ENCODE measurements around the gene NSUN6. TPM values are rescaled to one million over a fixed set of nuclear protein-coding genes. Genes with fewer than 3 reads are reported as not detected.
A peak's percentile ranks its signal among the peaks of the same experiment; 100 is the strongest.
"Not testable (repeated sequence)": the region's sequence is repeated elsewhere in the genome, so short reads cannot be mapped to it uniquely, and the experiment has no call there.

The NSUN6 gene
- total RNA-seq, 1 donor from 2014 or later, result 14.3 TPM

GRCh38 chr10:18647945-18648344 is 3.4 kb downstream of the NSUN6 start:
- Mint-ChIP-seq H3K27me3 (no peaks in the 10 kb centered on the region), H3K4me1 (ENCODE audit: unreplicated experiment) (peaks cover 19% of the 10 kb centered on the region), H3K9me3 (no peaks in the 10 kb centered on the region), H3K27ac (no peak overlapping the region), H3K4me3 (no peak overlapping the region), H3K36me3 (peaks cover 4% of the 10 kb centered on the region)
- no peak for TF ChIP-seq CTCF (conservative IDR thresholded peaks at IDR 0.05)
- DNase-seq (ENCODE audit: extremely low spot score, unreplicated experiment), result no peak

GRCh38 chr10:18647151-18647550 is 4.2 kb downstream of the NSUN6 start:
- H3K27ac Mint-ChIP-seq, result no peak overlapping the region
- H3K36me3 Mint-ChIP-seq, result peaks cover 4% of the 10 kb centered on the region
- no peak for TF ChIP-seq CTCF (conservative IDR thresholded peaks at IDR 0.05)
- H3K4me3 Mint-ChIP-seq, result no peak overlapping the region
- no peaks in the 10 kb centered on the region for H3K9me3 Mint-ChIP-seq
- no peaks in the 10 kb centered on the region for H3K27me3 Mint-ChIP-seq
- DNase-seq (ENCODE audit: extremely low spot score, unreplicated experiment), result no peak
- H3K4me1 Mint-ChIP-seq (ENCODE audit: unreplicated experiment), result peaks cover 19% of the 10 kb centered on the region

DNA sequence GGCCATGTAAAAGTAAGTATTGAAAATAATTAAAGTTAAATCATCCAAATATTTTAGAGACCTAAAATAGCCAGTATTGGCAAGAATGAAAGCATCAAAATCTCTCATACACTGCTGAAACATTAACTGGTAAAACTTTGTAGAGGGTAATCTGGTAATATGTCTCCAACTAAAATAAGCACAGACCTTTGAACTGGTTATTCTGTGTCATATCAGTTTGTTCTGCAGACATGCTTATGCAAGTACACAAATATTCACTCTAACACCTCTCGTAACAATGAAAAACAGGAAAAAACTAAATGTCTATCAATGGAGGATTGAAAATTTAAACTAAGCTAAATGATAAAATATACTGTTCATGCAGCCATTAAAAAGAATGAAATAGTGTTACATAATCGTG is 11.7 kb downstream of the NSUN6 start:
- not testable (repeated sequence) for H3K4me3 Mint-ChIP-seq; H3K4me1 Mint-ChIP-seq (ENCODE audit: unreplicated experiment); H3K27me3 Mint-ChIP-seq; H3K36me3 Mint-ChIP-seq; H3K27ac Mint-ChIP-seq; H3K9me3 Mint-ChIP-seq; DNase-seq (ENCODE audit: extremely low spot score, unreplicated experiment)

- H3K27ac Mint-ChIP-seq; H3K4me3 Mint-ChIP-seq; DNase-seq (ENCODE audit: extremely low spot score, unreplicated experiment); H3K36me3 Mint-ChIP-seq; H3K9me3 Mint-ChIP-seq; H3K4me1 Mint-ChIP-seq (ENCODE audit: unreplicated experiment); H3K27me3 Mint-ChIP-seq: not testable (repeated sequence)
Measured at GRCh38 chr10:18637400-18637799, 14.0 kb downstream of the NSUN6 start.

GRCh38 chr10:18635995-18636394 is 15.4 kb downstream of the NSUN6 start:
- Mint-ChIP-seq H3K4me1 (ENCODE audit: unreplicated experiment) (no peaks in the 10 kb centered on the region), H3K4me3 (no peak overlapping the region), H3K36me3 (peaks cover 7% of the 10 kb centered on the region), H3K27me3 (no peaks in the 10 kb centered on the region), H3K27ac (no peak overlapping the region), H3K9me3 (no peaks in the 10 kb centered on the region)
- no peak for DNase-seq (ENCODE audit: extremely low spot score, unreplicated experiment)
- no peak for TF ChIP-seq CTCF (conservative IDR thresholded peaks at IDR 0.05)

DNA sequence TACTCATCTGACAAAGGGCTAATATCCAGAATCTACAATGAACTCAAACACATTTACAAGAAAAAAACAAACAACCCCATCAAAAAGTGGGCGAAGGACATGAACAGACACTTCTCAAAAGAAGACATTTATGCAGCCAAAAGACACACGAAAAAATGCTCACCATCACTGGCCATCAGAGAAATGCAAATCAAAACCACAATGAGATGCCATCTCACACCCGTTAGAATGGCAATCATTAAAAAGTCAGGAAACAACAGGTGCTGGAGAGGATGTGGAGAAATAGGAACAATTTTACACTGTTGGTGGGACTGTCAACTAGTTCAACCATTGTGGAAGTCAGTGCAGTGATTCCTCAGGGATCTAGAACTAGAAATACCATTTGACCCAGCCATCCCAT is 18.9 kb downstream of the NSUN6 start:
- not testable (repeated sequence) for H3K4me1 Mint-ChIP-seq (ENCODE audit: unreplicated experiment); H3K9me3 Mint-ChIP-seq; DNase-seq (ENCODE audit: extremely low spot score, unreplicated experiment); H3K4me3 Mint-ChIP-seq; H3K36me3 Mint-ChIP-seq; H3K27ac Mint-ChIP-seq; H3K27me3 Mint-ChIP-seq

- H3K27me3 Mint-ChIP-seq; H3K9me3 Mint-ChIP-seq; H3K4me1 Mint-ChIP-seq (ENCODE audit: unreplicated experiment): not testable (repeated sequence)
- H3K4me3 Mint-ChIP-seq, result peak overlapping the region; percentile 90
- peaks cover 13% of the 10 kb centered on the region for H3K36me3 Mint-ChIP-seq
- peak; percentile 83 for DNase-seq (ENCODE audit: extremely low spot score, unreplicated experiment)
- peak; percentile 20 for TF ChIP-seq CTCF (conservative IDR thresholded peaks at IDR 0.05)
- peak overlapping the region; percentile 93 for H3K27ac Mint-ChIP-seq
Measured at GRCh38 chr10:18627452-18628018, 23.9 kb downstream of the NSUN6 start.
